GM12872 (cell line): ENCODE data around the gene CHCHD3.

ENCODE experiments used
- CTCF ChIP-seq: IDR thresholded peaks from 3 replicates; pipeline ENCODE4 v1.5.1; 2011; ENCODE audit warnings: low read depth, mild to moderate bottlenecking, low read length, moderate library complexity; ENCODE audit not compliant: insufficient read depth

The CHCHD3 gene

GRCh38 chr7:133102276-133103060, 20.6 kb upstream of the CHCHD3 start:
- no peak for TF ChIP-seq CTCF

DNA sequence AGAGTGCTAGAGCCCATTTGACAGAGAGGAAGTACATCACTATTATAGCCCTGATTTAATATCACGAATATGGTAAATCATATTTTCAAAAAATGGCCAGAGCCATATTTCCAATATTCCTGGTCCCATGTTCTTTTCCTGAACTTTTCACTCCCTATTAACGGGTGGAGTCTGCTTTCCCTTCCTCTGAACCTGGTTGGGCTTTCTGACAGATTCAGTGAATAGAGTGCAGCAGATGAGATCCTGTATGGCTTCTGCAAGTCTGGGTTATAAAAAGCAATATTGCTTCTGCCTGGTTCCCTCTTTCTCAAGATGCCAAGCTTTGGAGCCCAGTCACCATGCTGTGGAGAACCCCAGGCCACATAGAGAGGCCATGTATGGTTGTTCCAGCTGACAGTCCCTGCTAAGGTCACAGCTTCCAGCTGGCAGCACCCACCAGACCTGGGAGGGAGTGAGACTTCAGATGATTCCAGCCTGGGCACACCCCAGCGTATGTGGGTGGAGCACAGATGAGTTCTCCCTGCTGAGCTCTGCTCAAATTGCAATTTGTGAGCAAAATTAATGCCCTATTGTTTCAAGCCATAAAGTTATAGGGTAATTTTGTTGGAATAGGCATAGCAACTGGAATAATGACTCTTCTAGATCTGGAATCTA, 17.9 kb upstream of the CHCHD3 start:
- TF ChIP-seq CTCF = no peak

GRCh38 chr7:133095119-133095671, 13.3 kb upstream of the CHCHD3 start:
- TF ChIP-seq CTCF = no peak

GRCh38 chr7:133091943-133092464, 10.1 kb upstream of the CHCHD3 start:
- TF ChIP-seq CTCF = no peak

GRCh38 chr7:133082390-133082766, 488 bp upstream of the CHCHD3 start:
- TF ChIP-seq CTCF = no peak

GRCh38 chr7:133081119-133081598, 731 bp downstream of the CHCHD3 start:
- no peak for TF ChIP-seq CTCF

- no peak for TF ChIP-seq CTCF
Observed at GRCh38 chr7:133079296-133079695, 2.6 kb downstream of the CHCHD3 start.
